Measurements from ENCODE around the gene SPTA1. TPM values are rescaled to one million over a fixed set of nuclear protein-coding genes. Genes with fewer than 3 reads are reported as not detected.

Gene SPTA1
- total RNA-seq, 1 experiment from 2014 or later, result 0.11 TPM

DNA sequence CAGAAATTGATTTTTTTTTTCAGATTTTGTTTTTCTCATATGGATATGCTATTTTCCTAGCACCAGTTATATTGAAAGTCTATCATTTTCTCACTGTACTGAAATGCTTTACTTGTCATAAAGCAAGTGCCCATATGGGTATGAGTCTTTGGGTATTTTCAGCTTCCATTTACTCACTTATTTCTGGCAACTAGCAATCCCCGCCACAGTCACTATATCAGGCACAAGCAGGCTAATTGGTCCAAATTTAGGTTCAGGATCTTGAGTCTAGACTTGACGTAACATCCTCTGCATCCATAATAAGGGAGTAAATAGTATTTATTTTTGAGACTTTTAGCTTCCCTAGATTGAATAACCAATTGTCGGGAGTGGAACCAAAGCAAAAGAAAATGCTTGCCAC is 109.0 kb downstream of the SPTA1 start:
- H3K4me3 Mint-ChIP-seq, result no peak overlapping the region
- ATAC-seq (no peak), DNase-seq (ENCODE audit: low spot score) (no peak)
- POLR2A ChIA-PET, result no interaction called here
- no peaks in the 10 kb centered on the region for H3K27me3 Mint-ChIP-seq (ENCODE audit: low read depth)
- CTCF ChIA-PET, result no interaction called here
- no peak overlapping the region for H3K27ac Mint-ChIP-seq
- TF ChIP-seq NFYB (CRISPR knock-in tag; conservative IDR thresholded peaks at IDR 0.05; ENCODE audit: low read depth) (no peak), ZBTB21 (CRISPR knock-in tag; IDR thresholded peaks at IDR 0.05; ENCODE audit: borderline replicate concordance) (no peak), USF2 (CRISPR knock-in tag; IDR thresholded peaks at IDR 0.05) (no peak), SOX15 (CRISPR knock-in tag; IDR thresholded peaks at IDR 0.05) (no peak), NR1H2 (CRISPR knock-in tag; IDR thresholded peaks at IDR 0.05) (no peak), NFE2L1 (CRISPR knock-in tag; IDR thresholded peaks at IDR 0.05) (no peak), MYBL2 (CRISPR knock-in tag; IDR thresholded peaks at IDR 0.05) (no peak), RELA (CRISPR knock-in tag; IDR thresholded peaks at IDR 0.05; ENCODE audit: borderline replicate concordance) (no peak), IRF1 (CRISPR knock-in tag; IDR thresholded peaks at IDR 0.05) (no peak), MXD4 (CRISPR knock-in tag; IDR thresholded peaks at IDR 0.05; ENCODE audit: borderline replicate concordance) (no peak), PRDM15 (CRISPR knock-in tag; IDR thresholded peaks at IDR 0.05) (no peak), FOXP4 (CRISPR knock-in tag; IDR thresholded peaks at IDR 0.05) (no peak), TCF7 (CRISPR knock-in tag; IDR thresholded peaks at IDR 0.05; ENCODE audit: low read depth) (no peak), E2F4 (CRISPR knock-in tag; IDR thresholded peaks at IDR 0.05; ENCODE audit: borderline replicate concordance, low read depth) (no peak), ZNF671 (CRISPR knock-in tag; IDR thresholded peaks at IDR 0.05) (no peak)
- TF ChIP-seq, protein P1, sequence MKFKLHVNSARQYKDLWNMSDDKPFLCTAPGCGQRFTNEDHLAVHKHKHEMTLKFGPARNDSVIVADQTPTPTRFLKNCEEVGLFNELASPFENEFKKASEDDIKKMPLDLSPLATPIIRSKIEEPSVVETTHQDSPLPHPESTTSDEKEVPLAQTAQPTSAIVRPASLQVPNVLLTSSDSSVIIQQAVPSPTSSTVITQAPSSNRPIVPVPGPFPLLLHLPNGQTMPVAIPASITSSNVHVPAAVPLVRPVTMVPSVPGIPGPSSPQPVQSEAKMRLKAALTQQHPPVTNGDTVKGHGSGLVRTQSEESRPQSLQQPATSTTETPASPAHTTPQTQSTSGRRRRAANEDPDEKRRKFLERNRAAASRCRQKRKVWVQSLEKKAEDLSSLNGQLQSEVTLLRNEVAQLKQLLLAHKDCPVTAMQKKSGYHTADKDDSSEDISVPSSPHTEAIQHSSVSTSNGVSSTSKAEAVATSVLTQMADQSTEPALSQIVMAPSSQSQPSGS (CRISPR knock-in tag; IDR thresholded peaks at IDR 0.05; ENCODE audit: borderline replicate concordance, low read depth), result no peak
- H3K4me1 Mint-ChIP-seq, result no peaks in the 10 kb centered on the region
- no peaks in the 10 kb centered on the region for H3K36me3 Mint-ChIP-seq
- H3K9me3 Mint-ChIP-seq, result no peaks in the 10 kb centered on the region

GRCh38 chr1:158572226-158572625 is 114.3 kb downstream of the SPTA1 start:
- ChIA-PET POLR2A (no interaction called here), CTCF (no interaction called here)
- no peaks in the 10 kb centered on the region for H3K27me3 Mint-ChIP-seq (ENCODE audit: low read depth)
- no peak for DNase-seq (ENCODE audit: low spot score)
- no peaks in the 10 kb centered on the region for H3K36me3 Mint-ChIP-seq
- no peaks in the 10 kb centered on the region for H3K9me3 Mint-ChIP-seq
- no peaks in the 10 kb centered on the region for H3K4me1 Mint-ChIP-seq
- no peak overlapping the region for H3K4me3 Mint-ChIP-seq
- ATAC-seq, result no peak
- H3K27ac Mint-ChIP-seq, result no peak overlapping the region
- no peak for TF ChIP-seq JUN (CRISPR knock-in tag; IDR thresholded peaks at IDR 0.05)
- TF ChIP-seq ETV6 (CRISPR knock-in tag; IDR thresholded peaks at IDR 0.05), result no peak
- TF ChIP-seq TP53 (CRISPR knock-in tag; IDR thresholded peaks at IDR 0.05), result no peak
- TF ChIP-seq ZNF423 (CRISPR knock-in tag; IDR thresholded peaks at IDR 0.05), result no peak
- TF ChIP-seq SP1 (CRISPR knock-in tag; conservative IDR thresholded peaks at IDR 0.05), result no peak
- TF ChIP-seq PRDM15 (CRISPR knock-in tag; IDR thresholded peaks at IDR 0.05), result no peak
